ENCODE data around the gene RBBP6.

The RBBP6 gene

DNA sequence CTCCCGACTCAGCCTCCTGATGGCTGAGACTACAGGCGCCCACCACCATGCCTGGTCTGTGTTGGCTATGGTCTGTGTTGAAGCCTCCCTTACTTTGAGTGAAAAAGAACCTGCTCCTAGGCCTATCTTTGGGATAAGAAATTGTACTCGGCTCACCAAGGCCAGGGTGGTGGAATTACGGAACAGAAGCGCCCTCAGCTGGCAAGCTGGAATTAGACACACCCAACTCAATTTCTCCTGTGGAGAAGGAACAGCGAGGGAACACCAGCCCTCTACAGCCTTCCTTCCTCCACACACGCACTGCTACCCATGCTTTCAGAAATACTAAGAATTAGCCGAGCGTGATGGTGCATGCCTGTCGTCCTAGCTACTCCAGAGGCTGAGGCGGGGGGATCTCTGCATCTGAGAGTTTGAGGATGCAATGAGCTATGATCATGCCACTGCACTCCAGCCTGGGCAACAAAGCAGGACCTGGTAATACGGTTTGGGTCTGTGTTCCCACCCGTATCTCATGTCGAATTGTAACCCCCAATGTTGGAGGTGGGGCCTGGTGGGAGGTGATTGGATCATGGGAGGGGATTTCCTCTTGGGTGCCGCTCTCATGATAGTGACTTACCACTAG, 40.1 kb upstream of the RBBP6 start:
- in situ Hi-C loops (cut with HindIII; ENCODE audit: low pct_ligation_motif_present, low sequenced_read_pairs): no loop called here
- Histone ChIP-seq H3K27me3 (replicated peaks) (no peaks in the 10 kb centered on the region), H3K27ac (no peak overlapping the region), H3K4me3 (ENCODE audit: low read depth, low read length) (no peak overlapping the region), H3K36me3 (replicated peaks) (no peaks in the 10 kb centered on the region)
- TF ChIP-seq, protein P1, sequence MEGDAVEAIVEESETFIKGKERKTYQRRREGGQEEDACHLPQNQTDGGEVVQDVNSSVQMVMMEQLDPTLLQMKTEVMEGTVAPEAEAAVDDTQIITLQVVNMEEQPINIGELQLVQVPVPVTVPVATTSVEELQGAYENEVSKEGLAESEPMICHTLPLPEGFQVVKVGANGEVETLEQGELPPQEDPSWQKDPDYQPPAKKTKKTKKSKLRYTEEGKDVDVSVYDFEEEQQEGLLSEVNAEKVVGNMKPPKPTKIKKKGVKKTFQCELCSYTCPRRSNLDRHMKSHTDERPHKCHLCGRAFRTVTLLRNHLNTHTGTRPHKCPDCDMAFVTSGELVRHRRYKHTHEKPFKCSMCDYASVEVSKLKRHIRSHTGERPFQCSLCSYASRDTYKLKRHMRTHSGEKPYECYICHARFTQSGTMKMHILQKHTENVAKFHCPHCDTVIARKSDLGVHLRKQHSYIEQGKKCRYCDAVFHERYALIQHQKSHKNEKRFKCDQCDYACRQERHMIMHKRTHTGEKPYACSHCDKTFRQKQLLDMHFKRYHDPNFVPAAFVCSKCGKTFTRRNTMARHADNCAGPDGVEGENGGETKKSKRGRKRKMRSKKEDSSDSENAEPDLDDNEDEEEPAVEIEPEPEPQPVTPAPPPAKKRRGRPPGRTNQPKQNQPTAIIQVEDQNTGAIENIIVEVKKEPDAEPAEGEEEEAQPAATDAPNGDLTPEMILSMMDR (IDR thresholded peaks at IDR 0.05; ENCODE audit: low read depth, low read length, missing control alignments): peak; percentile 55
- peak; percentile 14 for DNase-seq

DNA sequence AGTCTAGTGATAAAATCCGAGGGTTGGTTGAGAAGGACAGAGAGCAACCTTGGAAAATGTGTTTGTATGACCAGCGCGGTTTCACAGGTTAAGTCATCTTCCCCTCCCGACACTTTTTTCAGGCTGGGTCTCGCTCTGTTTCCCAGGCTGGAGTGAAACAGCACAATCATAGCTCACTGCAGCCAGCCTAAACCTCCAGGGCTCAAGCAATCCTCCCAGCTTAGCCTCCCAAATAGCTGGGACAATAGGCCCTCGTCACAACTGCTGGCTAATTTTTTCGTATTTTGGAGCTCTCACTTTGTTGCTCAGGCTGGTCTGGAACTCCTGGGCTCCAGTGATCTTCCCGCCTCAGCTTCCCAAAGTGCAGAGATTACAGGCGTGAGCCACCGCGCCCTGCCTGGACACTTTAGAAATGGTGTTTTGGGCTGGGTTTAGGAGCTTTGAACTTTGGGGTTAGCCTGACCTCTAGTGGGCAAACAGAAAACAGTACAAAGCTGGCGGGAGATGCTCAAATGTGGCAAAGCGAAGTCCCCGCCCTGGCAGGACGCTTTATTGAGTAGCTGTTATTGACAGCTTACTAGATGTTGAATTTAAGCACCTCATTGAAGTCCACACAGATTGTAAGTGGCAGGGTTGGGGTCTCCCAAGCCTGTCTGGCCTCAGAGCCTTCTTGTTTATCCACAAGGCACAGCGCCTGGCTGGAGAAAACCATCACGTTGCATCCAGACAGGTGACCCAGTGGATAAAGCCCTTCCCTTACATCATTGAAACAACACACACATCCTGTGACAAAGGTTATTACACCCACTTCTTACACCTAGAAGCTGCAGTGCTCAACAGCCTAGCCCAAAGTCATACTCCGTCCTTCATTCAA, 34.7 kb upstream of the RBBP6 start:
- no peak overlapping the region for H3K27ac ChIP-seq
- peak; percentile 39 for DNase-seq
- TF ChIP-seq, protein P1 (IDR thresholded peaks at IDR 0.05; ENCODE audit: low read depth, low read length, missing control alignments): peak; percentile 80
- H3K36me3 ChIP-seq (replicated peaks): no peaks in the 10 kb centered on the region
- no peaks in the 10 kb centered on the region for H3K27me3 ChIP-seq (replicated peaks)
- in situ Hi-C loops (cut with HindIII; ENCODE audit: low pct_ligation_motif_present, low sequenced_read_pairs): no loop called here
- H3K4me3 ChIP-seq (ENCODE audit: low read depth, low read length): no peak overlapping the region

DNA sequence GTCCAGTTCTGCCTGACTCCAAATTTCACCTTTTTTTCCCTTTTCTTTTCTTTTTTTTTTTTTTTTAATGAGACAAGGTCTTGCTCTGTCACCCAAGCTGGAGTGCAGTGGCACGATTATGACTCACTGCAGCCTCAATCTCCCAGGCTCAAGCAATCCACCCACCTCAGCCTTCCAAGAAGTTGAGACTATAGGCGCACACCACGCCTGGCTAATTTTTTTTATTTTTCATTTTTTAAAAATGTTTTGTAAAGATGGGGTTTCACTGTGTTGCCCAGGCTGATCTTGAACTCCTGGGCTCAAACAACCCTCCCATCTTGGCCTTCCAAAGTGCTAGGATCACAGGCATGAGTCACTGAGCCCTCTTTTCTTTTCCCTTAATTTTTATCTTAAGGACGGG, 33.4 kb upstream of the RBBP6 start:
- Histone ChIP-seq H3K36me3 (replicated peaks) (no peaks in the 10 kb centered on the region), H3K27ac (no peak overlapping the region), H3K4me3 (ENCODE audit: low read depth, low read length) (no peak overlapping the region), H3K27me3 (replicated peaks) (no peaks in the 10 kb centered on the region)
- in situ Hi-C loops (cut with HindIII; ENCODE audit: low pct_ligation_motif_present, low sequenced_read_pairs): no loop called here
- TF ChIP-seq, protein P1 (IDR thresholded peaks at IDR 0.05; ENCODE audit: low read depth, low read length, missing control alignments): no peak
- DNase-seq: no peak

DNA sequence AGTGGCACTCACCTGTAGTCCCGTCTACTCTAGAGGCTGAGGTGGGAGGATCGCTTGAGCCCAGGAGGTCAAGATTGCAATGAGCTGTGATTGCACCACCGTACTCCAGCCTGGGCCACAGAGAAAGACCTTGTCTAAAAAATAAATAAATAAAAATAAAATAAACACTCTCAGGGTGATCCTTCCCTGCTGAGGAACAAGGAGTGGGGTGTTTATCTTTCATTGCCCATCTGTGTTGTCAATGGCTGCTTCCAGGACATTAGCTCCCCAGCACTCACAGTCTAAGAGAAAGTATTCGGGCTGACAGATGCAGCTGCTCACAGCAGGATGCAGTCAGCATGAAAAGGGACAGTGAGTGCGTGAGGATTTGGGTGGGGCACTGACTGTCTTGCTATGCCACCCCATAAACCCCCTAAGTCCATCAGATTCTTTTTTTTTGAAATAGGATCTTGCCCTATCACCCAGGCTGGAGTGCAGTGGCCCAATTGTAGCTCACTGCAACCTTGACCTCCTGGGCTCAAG, 31.3 kb upstream of the RBBP6 start:
- H3K36me3 ChIP-seq (replicated peaks): no peaks in the 10 kb centered on the region
- no peak for DNase-seq
- in situ Hi-C loops (cut with HindIII; ENCODE audit: low pct_ligation_motif_present, low sequenced_read_pairs): no loop called here
- H3K27ac ChIP-seq: no peak overlapping the region
- no peak overlapping the region for H3K4me3 ChIP-seq (ENCODE audit: low read depth, low read length)
- no peaks in the 10 kb centered on the region for H3K27me3 ChIP-seq (replicated peaks)
- TF ChIP-seq, protein P1 (IDR thresholded peaks at IDR 0.05; ENCODE audit: low read depth, low read length, missing control alignments): no peak

DNA sequence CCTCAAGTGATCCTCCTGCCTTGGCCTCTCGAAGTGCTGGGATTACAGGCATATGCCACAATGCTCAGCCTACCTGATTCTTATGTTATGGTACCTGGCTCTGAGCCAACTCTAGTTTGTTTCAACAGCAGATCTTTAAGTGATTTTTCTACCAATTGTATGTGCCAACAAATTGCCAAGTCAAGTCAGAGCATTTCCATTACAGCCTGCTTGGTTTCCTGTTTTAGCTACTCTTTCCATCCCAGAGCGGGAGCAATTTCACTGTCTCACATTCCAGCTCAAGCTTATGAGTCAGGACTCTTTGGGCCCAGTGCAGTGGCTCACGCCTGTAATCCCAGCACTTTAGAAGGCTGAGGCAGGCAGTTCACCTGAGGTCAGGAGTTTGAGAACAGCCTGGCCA, 30.8 kb upstream of the RBBP6 start:
- in situ Hi-C loops (cut with HindIII; ENCODE audit: low pct_ligation_motif_present, low sequenced_read_pairs): no loop called here
- no peaks in the 10 kb centered on the region for H3K36me3 ChIP-seq (replicated peaks)
- TF ChIP-seq, protein P1 (IDR thresholded peaks at IDR 0.05; ENCODE audit: low read depth, low read length, missing control alignments): no peak
- DNase-seq: peak; percentile 70
- H3K27ac ChIP-seq: no peak overlapping the region
- H3K4me3 ChIP-seq (ENCODE audit: low read depth, low read length): no peak overlapping the region
- no peaks in the 10 kb centered on the region for H3K27me3 ChIP-seq (replicated peaks)

All from brain microvascular endothelial cell (primary cell).